GM18511 (cell line): ENCODE data around the gene CHIT1.

Experiments used
- ATAC-seq: cut with Tn5 transposase; IDR thresholded peaks from one replicate; pipeline ENCODE4 v1.9.1; 2021; ENCODE audit warnings: mild to moderate bottlenecking, moderate library complexity; ENCODE audit not compliant: unreplicated experiment

The CHIT1 gene

GRCh38 chr1:203176273-203177035 lies 53.0 kb downstream of the CHIT1 start:
- no peak for ATAC-seq

GRCh38 chr1:203175827-203176241 lies 53.6 kb downstream of the CHIT1 start:
- ATAC-seq, result no peak

GRCh38 chr1:203175237-203175826 lies 54.1 kb downstream of the CHIT1 start, which contains the start of gene MYBPH:
Gene MYBPH, minus strand, starts transcription at chr1:203175826. Its CDS starts 71 bp downstream, at chr1:203175755.
- no peak for ATAC-seq

- ATAC-seq, result no peak
Observed at GRCh38 chr1:203174324-203174985, 55.0 kb downstream of the CHIT1 start.

- ATAC-seq, result peak; percentile 95
Observed at GRCh38 chr1:203173566-203173965, 55.9 kb downstream of the CHIT1 start.

GRCh38 chr1:203173011-203173555 lies 56.4 kb downstream of the CHIT1 start:
- peak; percentile 12 for ATAC-seq

GRCh38 chr1:203172184-203173010 lies 57.1 kb downstream of the CHIT1 start:
- ATAC-seq, result no peak

GRCh38 chr1:203171341-203172183 lies 57.9 kb downstream of the CHIT1 start:
- ATAC-seq, result no peak

- ATAC-seq, result no peak
Observed at GRCh38 chr1:203170625-203171330, 58.7 kb downstream of the CHIT1 start.

GRCh38 chr1:203169770-203170520 lies 59.5 kb downstream of the CHIT1 start:
- no peak for ATAC-seq

GRCh38 chr1:203168991-203169390 lies 60.5 kb downstream of the CHIT1 start:
- no peak for ATAC-seq

- no peak for ATAC-seq
Observed at GRCh38 chr1:203168256-203168786, 61.2 kb downstream of the CHIT1 start.

- no peak for ATAC-seq
Observed at GRCh38 chr1:203167913-203168200, 61.6 kb downstream of the CHIT1 start.

GRCh38 chr1:203167026-203167912 lies 62.2 kb downstream of the CHIT1 start:
- ATAC-seq, result no peak

- no peak for ATAC-seq
Observed at GRCh38 chr1:203166192-203166940, 63.1 kb downstream of the CHIT1 start.
